ENCODE results near the gene HOPX. TPM values are rescaled to one million over a fixed set of nuclear protein-coding genes. Genes with fewer than 3 reads are reported as not detected.
A peak's percentile ranks its signal among the peaks of the same experiment; 100 is the strongest.

HOPX gene
- total and polyA plus RNA-seq, 4 donors: 144 to 792 (median 590) TPM

- Histone ChIP-seq H3K27ac (ENCODE audit: low read depth in 1 of 2, low read length in 1 of 2) (no peak overlapping the region), H3K4me1 (ENCODE audit: control insufficient read depth in 5 of 5, insufficient read depth in 5 of 5, low read length in 5 of 5) (peaks cover 0 to 18% (median 6%) of the 10 kb centered on the region in 5 donors), H3K4me3 (no peak overlapping the region), H3K27me3 (ENCODE audit: control insufficient read depth in 3 of 3, insufficient read depth in 3 of 3, low read length in 2 of 3) (peaks cover 0 to 8% (median 0%) of the 10 kb centered on the region in 3 donors), H3K9me3 (ENCODE audit: control insufficient read depth in 4 of 4, insufficient read depth in 3 of 4, low read length in 3 of 4) (no peaks in the 10 kb centered on the region), H3K36me3 (ENCODE audit: control insufficient read depth in 4 of 4, insufficient read depth in 4 of 4, low read length in 4 of 4) (no peaks in the 10 kb centered on the region), H3K9ac (ENCODE audit: insufficient read depth in 1 of 2, low read length in 2 of 2) (no peak overlapping the region)
- 67 to 73% methylated on average over 4 of the region's 4 CpGs for WGBS, 2 donors
- ATAC-seq (ENCODE audit: insufficient read depth, low FRiP score) (no peak), DNase-seq (no peak)
- TF ChIP-seq, protein P1, sequence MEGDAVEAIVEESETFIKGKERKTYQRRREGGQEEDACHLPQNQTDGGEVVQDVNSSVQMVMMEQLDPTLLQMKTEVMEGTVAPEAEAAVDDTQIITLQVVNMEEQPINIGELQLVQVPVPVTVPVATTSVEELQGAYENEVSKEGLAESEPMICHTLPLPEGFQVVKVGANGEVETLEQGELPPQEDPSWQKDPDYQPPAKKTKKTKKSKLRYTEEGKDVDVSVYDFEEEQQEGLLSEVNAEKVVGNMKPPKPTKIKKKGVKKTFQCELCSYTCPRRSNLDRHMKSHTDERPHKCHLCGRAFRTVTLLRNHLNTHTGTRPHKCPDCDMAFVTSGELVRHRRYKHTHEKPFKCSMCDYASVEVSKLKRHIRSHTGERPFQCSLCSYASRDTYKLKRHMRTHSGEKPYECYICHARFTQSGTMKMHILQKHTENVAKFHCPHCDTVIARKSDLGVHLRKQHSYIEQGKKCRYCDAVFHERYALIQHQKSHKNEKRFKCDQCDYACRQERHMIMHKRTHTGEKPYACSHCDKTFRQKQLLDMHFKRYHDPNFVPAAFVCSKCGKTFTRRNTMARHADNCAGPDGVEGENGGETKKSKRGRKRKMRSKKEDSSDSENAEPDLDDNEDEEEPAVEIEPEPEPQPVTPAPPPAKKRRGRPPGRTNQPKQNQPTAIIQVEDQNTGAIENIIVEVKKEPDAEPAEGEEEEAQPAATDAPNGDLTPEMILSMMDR (IDR thresholded peaks at IDR 0.05; ENCODE audit: control extremely low read depth, extremely low read depth): no peak
Observed at GRCh38 chr4:56684320-56685050, 3.4 kb upstream of the HOPX start.

- TF ChIP-seq, protein P1 (IDR thresholded peaks at IDR 0.05; ENCODE audit: control extremely low read depth, extremely low read depth): no peak
- H3K27ac ChIP-seq (ENCODE audit: low read depth in 1 of 2, low read length in 1 of 2): no peak overlapping the region
- no peak overlapping the region for H3K4me3 ChIP-seq
- DNase-seq (no peak), ATAC-seq (ENCODE audit: insufficient read depth, low FRiP score) (no peak)
- H3K36me3 ChIP-seq (ENCODE audit: control insufficient read depth in 4 of 4, insufficient read depth in 4 of 4, low read length in 4 of 4): no peaks in the 10 kb centered on the region
- H3K9me3 ChIP-seq (ENCODE audit: control insufficient read depth in 4 of 4, insufficient read depth in 3 of 4, low read length in 3 of 4): no peaks in the 10 kb centered on the region
- peaks cover 0 to 18% (median 6%) of the 10 kb centered on the region in 5 donors for H3K4me1 ChIP-seq (ENCODE audit: control insufficient read depth in 5 of 5, insufficient read depth in 5 of 5, low read length in 5 of 5)
- 92 to 97% methylated on average over 2 of the region's 2 CpGs for WGBS, 2 donors
- H3K9ac ChIP-seq (ENCODE audit: insufficient read depth in 1 of 2, low read length in 2 of 2): no peak overlapping the region
- peaks cover 0 to 8% (median 0%) of the 10 kb centered on the region in 3 donors for H3K27me3 ChIP-seq (ENCODE audit: control insufficient read depth in 3 of 3, insufficient read depth in 3 of 3, low read length in 2 of 3)
Observed at GRCh38 chr4:56683455-56683854, 2.4 kb upstream of the HOPX start.

GRCh38 chr4:56681853-56682525 is 893 bp upstream of the HOPX start:
- ATAC-seq (ENCODE audit: insufficient read depth, low FRiP score) (no peak), DNase-seq (no peak)
- Histone ChIP-seq H3K9me3 (ENCODE audit: control insufficient read depth in 4 of 4, insufficient read depth in 3 of 4, low read length in 3 of 4) (no peaks in the 10 kb centered on the region), H3K27ac (ENCODE audit: low read depth in 1 of 2, low read length in 1 of 2) (peak overlapping the region in 1 of 2 donors; percentile 94), H3K9ac (ENCODE audit: insufficient read depth in 1 of 2, low read length in 2 of 2) (peak overlapping the region; percentile 5 to 14), H3K36me3 (ENCODE audit: control insufficient read depth in 4 of 4, insufficient read depth in 4 of 4, low read length in 4 of 4) (peaks cover 0 to 2% (median 0%) of the 10 kb centered on the region in 4 donors), H3K4me3 (no peak overlapping the region), H3K4me1 (ENCODE audit: control insufficient read depth in 5 of 5, insufficient read depth in 5 of 5, low read length in 5 of 5) (peaks cover 0 to 18% (median 6%) of the 10 kb centered on the region in 5 donors), H3K27me3 (ENCODE audit: control insufficient read depth in 3 of 3, insufficient read depth in 3 of 3, low read length in 2 of 3) (peaks cover 0 to 8% (median 0%) of the 10 kb centered on the region in 3 donors)
- WGBS, 2 donors: 53 to 67% methylated on average over 12 of the region's 12 CpGs
- TF ChIP-seq, protein P1 (IDR thresholded peaks at IDR 0.05; ENCODE audit: control extremely low read depth, extremely low read depth): no peak
